Dedifferentiated amniotic fluid mesenchymal stem cell (primary cell): ENCODE results near the gene MCM3AP.

Experiments used
- DNase-seq: peaks from one replicate; pipeline ENCODE4 v3.0.0-alpha.2; 2016; ENCODE audit errors: extremely low spot score

MCM3AP gene

GRCh38 chr21:46185716-46186115 lies 99.7 kb downstream of the MCM3AP start:
- DNase-seq = no peak
